NB4 (cell line): ENCODE measurements around the gene FGF10.

Source experiments
- MYC ChIP-seq: IDR thresholded peaks from 2 replicates; pipeline ENCODE4 v1.6.1; 2011; ENCODE audit warnings: low read depth, low read length
- POLR2A ChIP-seq: IDR thresholded peaks from 2 replicates; pipeline ENCODE4 v1.6.1; 2011; ENCODE audit warnings: mild to moderate bottlenecking; ENCODE audit not compliant: insufficient read length; ENCODE audit errors: extremely low read depth
- TF ChIP-seq, protein P1 (sequence below): IDR thresholded peaks from 2 replicates; pipeline ENCODE4 v1.6.1; 2011; ENCODE audit warnings: low read depth, low read length
- TF ChIP-seq, protein P2 (sequence below): IDR thresholded peaks from one replicate; pipeline ENCODE4 v1.5.1; 2012; ENCODE audit warnings: low read depth, low read length

DNA sequence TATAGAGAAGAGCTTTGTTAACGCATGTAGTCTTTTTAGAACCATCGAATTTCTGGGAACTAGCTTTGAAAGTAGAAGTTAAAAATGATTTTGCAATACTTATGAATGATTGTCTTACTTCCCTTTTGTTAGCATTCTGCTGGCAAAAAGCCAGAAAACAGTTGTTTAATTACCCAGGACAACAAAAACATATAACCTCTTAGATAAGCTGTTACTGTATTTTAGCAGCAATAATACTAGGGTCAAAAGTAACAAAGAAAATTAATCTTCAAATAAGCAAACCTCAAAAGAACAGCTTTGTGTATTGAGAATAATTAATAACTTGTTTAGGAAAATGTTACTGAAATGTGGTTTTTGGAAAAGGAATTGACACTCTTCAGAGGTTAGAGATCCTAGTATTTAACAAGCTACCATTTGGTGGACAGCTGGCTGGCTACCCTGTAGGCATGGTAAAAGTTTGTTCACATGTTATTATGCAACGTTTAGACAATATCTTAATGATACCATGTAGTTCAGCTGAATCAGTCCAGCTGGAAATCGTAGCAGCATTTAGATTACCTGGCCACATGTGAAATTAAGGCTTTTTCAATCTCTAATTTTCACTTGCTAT is 3.8 kb downstream of the FGF10 start:
- TF ChIP-seq, protein P1, sequence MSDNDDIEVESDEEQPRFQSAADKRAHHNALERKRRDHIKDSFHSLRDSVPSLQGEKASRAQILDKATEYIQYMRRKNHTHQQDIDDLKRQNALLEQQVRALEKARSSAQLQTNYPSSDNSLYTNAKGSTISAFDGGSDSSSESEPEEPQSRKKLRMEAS, result no peak
- TF ChIP-seq, protein P2, sequence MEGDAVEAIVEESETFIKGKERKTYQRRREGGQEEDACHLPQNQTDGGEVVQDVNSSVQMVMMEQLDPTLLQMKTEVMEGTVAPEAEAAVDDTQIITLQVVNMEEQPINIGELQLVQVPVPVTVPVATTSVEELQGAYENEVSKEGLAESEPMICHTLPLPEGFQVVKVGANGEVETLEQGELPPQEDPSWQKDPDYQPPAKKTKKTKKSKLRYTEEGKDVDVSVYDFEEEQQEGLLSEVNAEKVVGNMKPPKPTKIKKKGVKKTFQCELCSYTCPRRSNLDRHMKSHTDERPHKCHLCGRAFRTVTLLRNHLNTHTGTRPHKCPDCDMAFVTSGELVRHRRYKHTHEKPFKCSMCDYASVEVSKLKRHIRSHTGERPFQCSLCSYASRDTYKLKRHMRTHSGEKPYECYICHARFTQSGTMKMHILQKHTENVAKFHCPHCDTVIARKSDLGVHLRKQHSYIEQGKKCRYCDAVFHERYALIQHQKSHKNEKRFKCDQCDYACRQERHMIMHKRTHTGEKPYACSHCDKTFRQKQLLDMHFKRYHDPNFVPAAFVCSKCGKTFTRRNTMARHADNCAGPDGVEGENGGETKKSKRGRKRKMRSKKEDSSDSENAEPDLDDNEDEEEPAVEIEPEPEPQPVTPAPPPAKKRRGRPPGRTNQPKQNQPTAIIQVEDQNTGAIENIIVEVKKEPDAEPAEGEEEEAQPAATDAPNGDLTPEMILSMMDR, result no peak
- no peak for TF ChIP-seq POLR2A
- TF ChIP-seq MYC, result no peak
